ENCODE measurements around the gene ESR2. TPM values are rescaled to one million over a fixed set of nuclear protein-coding genes. Genes with fewer than 3 reads are reported as not detected.

Gene ESR2
- total and polyA plus RNA-seq, 2 donors (not counting 3 experiments of a cell fraction or from before 2014, with no cell fraction given): 0.10 to 0.58 TPM

DNA sequence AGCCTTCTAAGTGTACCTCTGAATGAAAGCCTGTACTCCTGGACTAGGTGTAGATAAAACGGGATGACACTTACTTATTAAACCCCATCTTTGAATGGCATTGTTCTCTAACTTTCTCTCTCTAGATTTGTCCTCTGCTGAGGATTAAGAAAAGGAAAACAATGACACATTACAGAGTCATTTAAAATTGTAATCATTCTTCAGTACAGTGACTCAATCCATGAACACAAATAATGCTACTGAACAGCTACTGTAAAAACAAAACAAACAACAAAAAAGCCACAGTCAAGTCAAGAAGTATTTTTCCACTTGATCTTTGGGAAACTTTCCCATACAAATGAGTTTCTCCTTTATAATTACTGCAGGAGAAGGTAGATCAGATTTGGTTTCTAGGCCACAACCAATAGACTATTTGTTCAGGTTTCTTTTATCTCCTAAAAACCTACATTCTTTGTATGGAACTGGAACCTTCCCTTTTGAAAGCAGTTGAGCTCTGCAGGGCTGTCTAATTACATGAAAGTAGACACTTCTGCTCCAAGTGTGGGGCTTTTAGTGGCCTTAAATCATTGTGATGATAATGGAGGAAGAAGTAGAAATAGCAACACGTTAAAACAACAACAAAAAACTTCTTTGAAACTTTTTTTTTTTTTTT, 219.1 kb downstream of the ESR2 start:
- CTCF ChIA-PET: interaction anchor here (0.7 to 1.3 kb wide), 5 partner anchors 9 to 228 kb away, joined by 3 to 5 read pairs (median 3); no protein-coding TSS in a partner anchor
- H3K4me2 ChIP-seq (ENCODE audit: insufficient read depth, low read length): peak overlapping the region; percentile 63
- H2AFZ ChIP-seq (ENCODE audit: low read depth, low read length): peak overlapping the region; percentile 59

DNA sequence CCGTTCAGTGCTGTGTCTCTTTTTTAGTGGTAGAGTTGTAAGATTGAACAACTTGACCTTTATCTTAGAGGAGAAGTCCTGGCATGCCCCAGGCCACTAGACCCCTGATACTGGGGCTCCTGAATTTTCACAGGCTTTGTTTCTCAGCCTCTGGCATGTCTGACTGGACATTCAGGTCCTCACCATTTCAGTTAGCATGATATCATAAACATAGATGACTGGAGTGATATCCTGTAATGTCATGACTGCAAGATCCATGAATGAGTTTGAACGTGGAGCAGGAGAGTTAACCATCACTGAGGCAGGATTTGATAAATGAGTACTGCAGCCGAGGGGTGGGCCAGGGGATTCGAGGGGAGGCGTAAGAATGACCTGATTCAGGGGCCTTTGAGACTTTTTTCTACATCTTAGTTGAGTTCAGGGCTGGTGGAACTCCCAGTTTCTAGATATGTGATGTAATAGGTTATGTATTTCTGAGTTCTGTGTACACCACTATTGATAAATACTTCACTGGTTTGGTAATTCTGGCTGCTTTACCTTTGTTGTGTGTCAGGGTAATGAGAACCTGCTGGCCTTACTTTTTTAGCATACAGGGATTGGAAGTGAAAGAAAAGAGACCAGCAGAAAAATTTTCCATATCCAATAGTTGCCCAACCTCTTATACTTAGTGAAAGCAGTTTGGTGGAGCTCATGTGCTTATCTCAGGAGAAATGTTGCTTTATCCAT, 224.4 kb downstream of the ESR2 start:
- dilution Hi-C loops (cut with MboI; ENCODE audit: extremely low pct_ligation_motif_present, low sequenced_read_pairs): no loop called here
- POLR2A ChIA-PET: no interaction called here

More for the DNA sequence above, 219.1 kb downstream of the ESR2 start:
- FAIRE-seq: peak; percentile 59
- Histone ChIP-seq H3K9me3 (replicated peaks; ENCODE audit: control insufficient read depth, insufficient read depth, low read length) (no peaks in the 10 kb centered on the region), H3K4me1 (ENCODE audit: control insufficient read depth, extremely low read depth, insufficient read depth, low read length) (peaks cover 15% of the 10 kb centered on the region), H3K9me1 (replicated peaks; ENCODE audit: control insufficient read depth, extremely low read depth, insufficient read depth, low read length) (no peaks in the 10 kb centered on the region), H3K9ac (replicated peaks; ENCODE audit: extremely low read depth, insufficient read depth, low read length) (peak overlapping the region; percentile 16), H3K36me3 (ENCODE audit: control insufficient read depth in 2 of 2, extremely low read depth in 1 of 2, insufficient read depth in 2 of 2, low read length in 2 of 2) (peaks cover 0 to 3% of the 10 kb centered on the region in 2 experiments), H3K27me3 (ENCODE audit: control insufficient read depth in 2 of 2, insufficient read depth in 2 of 2, low read length in 2 of 2) (no peaks in the 10 kb centered on the region), H3K4me3 (replicated peaks in 1 of 3; ENCODE audit: insufficient read depth in 1 of 3, low read depth in 1 of 3, low read length in 3 of 3) (no peak overlapping the region), H4K20me1 (replicated peaks; ENCODE audit: control insufficient read depth, extremely low read depth, insufficient read depth, low read length) (no peaks in the 10 kb centered on the region), H3K27ac (ENCODE audit: insufficient read depth, low read depth, low read length) (peak overlapping the region; percentile 40), H3K79me2 (ENCODE audit: control insufficient read depth, insufficient read depth, low read length) (no peaks in the 10 kb centered on the region)
- TF ChIP-seq FOS (IDR thresholded peaks at IDR 0.05; ENCODE audit: borderline replicate concordance, insufficient read depth, low read length): peak; percentile 79
- peak; percentile 69 for TF ChIP-seq JUN (IDR thresholded peaks at IDR 0.05; ENCODE audit: borderline replicate concordance, insufficient read depth, insufficient read length, low read depth)
- no peak for TF ChIP-seq POLR2A (IDR thresholded peaks at IDR 0.05; ENCODE audit: low read depth, low read length)
- DNase-seq (ENCODE audit: low read depth, low spot score): peak; percentile 70
- POLR2A ChIA-PET: no interaction called here
- intact Hi-C loops (cut with micrococcal nuclease): no loop called here
- no TSS peak for BruUV-seq (replicated peaks)
- dilution Hi-C loops (cut with MboI; ENCODE audit: extremely low pct_ligation_motif_present, low sequenced_read_pairs): no loop called here

More for the DNA sequence above, 224.4 kb downstream of the ESR2 start:
- H2AFZ ChIP-seq (ENCODE audit: low read depth, low read length): no peak overlapping the region
- no peaks in the 10 kb centered on the region for H3K27me3 ChIP-seq (ENCODE audit: control insufficient read depth in 2 of 2, insufficient read depth in 2 of 2, low read length in 2 of 2)
- H3K4me2 ChIP-seq (ENCODE audit: insufficient read depth, low read length): no peak overlapping the region
- no peak for FAIRE-seq
- H3K4me1 ChIP-seq (ENCODE audit: control insufficient read depth, extremely low read depth, insufficient read depth, low read length): peaks cover 5% of the 10 kb centered on the region
- intact Hi-C loops (cut with micrococcal nuclease): no loop called here
- no peaks in the 10 kb centered on the region for H3K9me1 ChIP-seq (replicated peaks; ENCODE audit: control insufficient read depth, extremely low read depth, insufficient read depth, low read length)
- TF ChIP-seq, protein P1, sequence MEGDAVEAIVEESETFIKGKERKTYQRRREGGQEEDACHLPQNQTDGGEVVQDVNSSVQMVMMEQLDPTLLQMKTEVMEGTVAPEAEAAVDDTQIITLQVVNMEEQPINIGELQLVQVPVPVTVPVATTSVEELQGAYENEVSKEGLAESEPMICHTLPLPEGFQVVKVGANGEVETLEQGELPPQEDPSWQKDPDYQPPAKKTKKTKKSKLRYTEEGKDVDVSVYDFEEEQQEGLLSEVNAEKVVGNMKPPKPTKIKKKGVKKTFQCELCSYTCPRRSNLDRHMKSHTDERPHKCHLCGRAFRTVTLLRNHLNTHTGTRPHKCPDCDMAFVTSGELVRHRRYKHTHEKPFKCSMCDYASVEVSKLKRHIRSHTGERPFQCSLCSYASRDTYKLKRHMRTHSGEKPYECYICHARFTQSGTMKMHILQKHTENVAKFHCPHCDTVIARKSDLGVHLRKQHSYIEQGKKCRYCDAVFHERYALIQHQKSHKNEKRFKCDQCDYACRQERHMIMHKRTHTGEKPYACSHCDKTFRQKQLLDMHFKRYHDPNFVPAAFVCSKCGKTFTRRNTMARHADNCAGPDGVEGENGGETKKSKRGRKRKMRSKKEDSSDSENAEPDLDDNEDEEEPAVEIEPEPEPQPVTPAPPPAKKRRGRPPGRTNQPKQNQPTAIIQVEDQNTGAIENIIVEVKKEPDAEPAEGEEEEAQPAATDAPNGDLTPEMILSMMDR (IDR thresholded peaks at IDR 0.05; ENCODE audit: extremely low read depth in 1 of 2, insufficient read depth in 1 of 2, low read depth in 1 of 2, low read length in 2 of 2): no peak
- no peak for TF ChIP-seq EZH2 (IDR thresholded peaks at IDR 0.05; ENCODE audit: borderline replicate concordance, low read depth, low read length, severe bottlenecking)
- TF ChIP-seq MYC (IDR thresholded peaks at IDR 0.05; ENCODE audit: low read depth, low read length): no peak
- TF ChIP-seq, protein P2, sequence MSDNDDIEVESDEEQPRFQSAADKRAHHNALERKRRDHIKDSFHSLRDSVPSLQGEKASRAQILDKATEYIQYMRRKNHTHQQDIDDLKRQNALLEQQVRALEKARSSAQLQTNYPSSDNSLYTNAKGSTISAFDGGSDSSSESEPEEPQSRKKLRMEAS (IDR thresholded peaks at IDR 0.05; ENCODE audit: insufficient read depth, insufficient read length): no peak
- TF ChIP-seq GATA2 (IDR thresholded peaks at IDR 0.05; ENCODE audit: insufficient read depth, insufficient read length, low read depth, low read length): no peak
- no peak for TF ChIP-seq POLR2AphosphoS5 (IDR thresholded peaks at IDR 0.05; ENCODE audit: insufficient read depth, low read depth, low read length)
- TF ChIP-seq JUN (IDR thresholded peaks at IDR 0.05; ENCODE audit: borderline replicate concordance, insufficient read depth, insufficient read length, low read depth): no peak
- TF ChIP-seq FOS (IDR thresholded peaks at IDR 0.05; ENCODE audit: borderline replicate concordance, insufficient read depth, low read length): no peak
- TF ChIP-seq POLR2A (IDR thresholded peaks at IDR 0.05; ENCODE audit: low read depth, low read length): no peak
- CTCF ChIA-PET: interaction anchor here (0.7 to 2.5 kb wide), 3 partner anchors 9 to 253 kb away, joined by 3 to 9 read pairs (median 7); no protein-coding TSS in a partner anchor
- peaks cover 0 to 3% of the 10 kb centered on the region in 2 experiments for H3K36me3 ChIP-seq (ENCODE audit: control insufficient read depth in 2 of 2, extremely low read depth in 1 of 2, insufficient read depth in 2 of 2, low read length in 2 of 2)
- no peak overlapping the region for H3K27ac ChIP-seq (ENCODE audit: insufficient read depth, low read depth, low read length)
- H4K20me1 ChIP-seq (replicated peaks; ENCODE audit: control insufficient read depth, extremely low read depth, insufficient read depth, low read length): no peaks in the 10 kb centered on the region
- H3K9ac ChIP-seq (replicated peaks; ENCODE audit: extremely low read depth, insufficient read depth, low read length): no peak overlapping the region
- no peak for DNase-seq (ENCODE audit: low read depth, low spot score)
- H3K4me3 ChIP-seq (replicated peaks in 1 of 3; ENCODE audit: insufficient read depth in 1 of 3, low read depth in 1 of 3, low read length in 3 of 3): no peak overlapping the region
- no peaks in the 10 kb centered on the region for H3K79me2 ChIP-seq (ENCODE audit: control insufficient read depth, insufficient read depth, low read length)
- H3K9me3 ChIP-seq (replicated peaks; ENCODE audit: control insufficient read depth, insufficient read depth, low read length): no peaks in the 10 kb centered on the region
- BruUV-seq (replicated peaks): no TSS peak
